ENCODE results near the gene FAM163B.

Gene FAM163B

DNA sequence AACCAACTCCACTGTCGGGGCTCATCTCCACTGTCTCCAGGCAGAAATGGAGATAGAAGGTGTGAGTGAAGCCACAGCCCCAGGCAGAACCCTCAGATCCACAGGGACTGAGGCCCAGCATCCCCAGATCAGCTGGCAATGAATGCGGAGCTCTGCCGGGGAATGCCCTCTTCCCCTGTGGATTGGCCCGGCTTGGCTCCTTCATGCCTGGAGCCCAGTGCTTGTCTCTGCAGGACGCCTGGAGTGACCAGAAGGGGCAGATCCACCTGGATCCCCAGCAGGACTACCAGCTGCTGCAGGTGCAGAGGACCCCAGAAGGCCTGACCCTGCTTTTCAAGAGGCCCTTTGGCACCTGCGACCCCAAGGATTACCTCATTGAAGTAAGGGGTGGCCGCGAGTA lies 30.4 kb upstream of the FAM163B start:
- DNase-seq (ENCODE audit: low read depth), result no peak
- H3K4me3 ChIP-seq (ENCODE audit: control insufficient read depth, low read depth, low read length), result no peak overlapping the region
- TF ChIP-seq, protein P1, sequence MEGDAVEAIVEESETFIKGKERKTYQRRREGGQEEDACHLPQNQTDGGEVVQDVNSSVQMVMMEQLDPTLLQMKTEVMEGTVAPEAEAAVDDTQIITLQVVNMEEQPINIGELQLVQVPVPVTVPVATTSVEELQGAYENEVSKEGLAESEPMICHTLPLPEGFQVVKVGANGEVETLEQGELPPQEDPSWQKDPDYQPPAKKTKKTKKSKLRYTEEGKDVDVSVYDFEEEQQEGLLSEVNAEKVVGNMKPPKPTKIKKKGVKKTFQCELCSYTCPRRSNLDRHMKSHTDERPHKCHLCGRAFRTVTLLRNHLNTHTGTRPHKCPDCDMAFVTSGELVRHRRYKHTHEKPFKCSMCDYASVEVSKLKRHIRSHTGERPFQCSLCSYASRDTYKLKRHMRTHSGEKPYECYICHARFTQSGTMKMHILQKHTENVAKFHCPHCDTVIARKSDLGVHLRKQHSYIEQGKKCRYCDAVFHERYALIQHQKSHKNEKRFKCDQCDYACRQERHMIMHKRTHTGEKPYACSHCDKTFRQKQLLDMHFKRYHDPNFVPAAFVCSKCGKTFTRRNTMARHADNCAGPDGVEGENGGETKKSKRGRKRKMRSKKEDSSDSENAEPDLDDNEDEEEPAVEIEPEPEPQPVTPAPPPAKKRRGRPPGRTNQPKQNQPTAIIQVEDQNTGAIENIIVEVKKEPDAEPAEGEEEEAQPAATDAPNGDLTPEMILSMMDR (conservative IDR thresholded peaks at IDR 0.05; ENCODE audit: control insufficient read depth, insufficient read depth, low read depth, low read length), result no peak

DNA sequence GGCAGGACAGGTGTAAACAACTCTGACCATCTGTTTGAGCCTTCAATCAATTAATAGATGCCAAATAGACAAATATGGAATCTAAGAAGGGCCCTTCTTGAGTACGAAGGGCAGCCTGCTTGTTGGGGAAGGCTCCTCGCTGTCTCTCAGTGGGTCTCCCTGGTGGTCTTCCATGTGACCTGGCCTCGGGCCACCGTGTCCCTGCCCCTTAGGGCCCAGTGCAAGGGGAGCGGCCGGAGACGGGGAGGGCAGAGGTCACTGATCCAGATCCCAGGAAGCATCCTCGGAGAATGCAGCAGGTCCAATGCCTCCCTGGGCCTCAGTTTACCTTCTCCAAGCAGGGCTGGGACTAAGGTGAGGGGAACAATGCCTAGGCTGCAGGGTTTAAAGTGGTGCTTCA lies 29.5 kb upstream of the FAM163B start:
- DNase-seq (ENCODE audit: low read depth), result no peak
- TF ChIP-seq, protein P1 (conservative IDR thresholded peaks at IDR 0.05; ENCODE audit: control insufficient read depth, insufficient read depth, low read depth, low read length), result no peak
- no peak overlapping the region for H3K4me3 ChIP-seq (ENCODE audit: control insufficient read depth, low read depth, low read length)

DNA sequence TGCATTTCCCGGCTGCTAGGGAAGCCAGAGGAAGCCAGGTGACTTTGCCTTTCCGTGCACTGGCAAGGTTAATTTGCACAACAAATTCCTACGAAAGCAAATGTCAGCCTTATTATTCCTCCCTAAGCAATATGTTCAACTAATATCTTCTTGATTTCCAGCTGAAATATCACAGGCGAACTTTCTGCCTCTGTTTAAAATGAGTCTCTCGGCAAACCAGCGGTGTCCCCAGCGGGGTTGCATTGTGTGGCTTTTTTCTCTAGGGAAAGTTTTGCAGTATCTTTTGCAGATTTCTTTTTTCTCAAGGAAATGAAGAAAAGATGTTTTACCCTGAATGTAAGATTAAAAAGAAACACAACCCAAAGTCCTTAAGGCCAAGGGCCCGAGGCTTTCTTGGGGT lies 28.9 kb upstream of the FAM163B start:
- H3K4me3 ChIP-seq (ENCODE audit: control insufficient read depth, low read depth, low read length), result no peak overlapping the region
- no peak for DNase-seq (ENCODE audit: low read depth)
- TF ChIP-seq, protein P1 (conservative IDR thresholded peaks at IDR 0.05; ENCODE audit: control insufficient read depth, insufficient read depth, low read depth, low read length), result no peak

DNA sequence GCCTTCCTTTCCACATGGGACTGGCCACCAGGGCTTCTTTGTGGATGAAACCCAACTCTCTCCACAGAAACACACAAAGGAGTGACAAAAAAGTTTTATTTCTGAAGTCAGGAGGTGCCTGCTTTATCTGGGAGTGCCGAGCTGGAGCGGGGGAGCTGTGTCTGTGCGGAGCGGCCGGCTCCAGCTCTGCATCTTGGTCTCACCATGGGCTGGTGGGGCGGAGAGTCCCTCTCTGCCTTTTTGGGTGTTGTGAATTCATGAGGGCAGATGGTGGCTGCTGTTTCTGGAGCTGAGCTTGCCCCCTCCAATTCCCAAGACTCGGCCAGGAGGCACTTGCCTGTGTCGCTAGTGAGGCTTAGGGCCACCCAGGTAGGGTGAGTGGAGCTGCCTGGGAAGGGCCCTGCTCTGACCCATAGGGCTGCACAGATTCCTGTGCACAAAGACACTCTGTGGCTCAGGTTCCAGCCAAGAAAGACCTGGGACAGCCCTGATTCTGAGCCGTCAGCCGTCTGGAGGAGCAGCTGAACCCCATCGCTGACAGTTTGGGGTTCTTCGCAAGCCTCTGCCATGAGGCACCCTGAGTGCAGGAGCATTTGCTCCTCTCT lies 28.4 kb upstream of the FAM163B start:
- TF ChIP-seq, protein P1 (conservative IDR thresholded peaks at IDR 0.05; ENCODE audit: control insufficient read depth, insufficient read depth, low read depth, low read length), result no peak
- H3K4me3 ChIP-seq (ENCODE audit: control insufficient read depth, low read depth, low read length), result no peak overlapping the region
- DNase-seq (ENCODE audit: low read depth), result no peak

DNA sequence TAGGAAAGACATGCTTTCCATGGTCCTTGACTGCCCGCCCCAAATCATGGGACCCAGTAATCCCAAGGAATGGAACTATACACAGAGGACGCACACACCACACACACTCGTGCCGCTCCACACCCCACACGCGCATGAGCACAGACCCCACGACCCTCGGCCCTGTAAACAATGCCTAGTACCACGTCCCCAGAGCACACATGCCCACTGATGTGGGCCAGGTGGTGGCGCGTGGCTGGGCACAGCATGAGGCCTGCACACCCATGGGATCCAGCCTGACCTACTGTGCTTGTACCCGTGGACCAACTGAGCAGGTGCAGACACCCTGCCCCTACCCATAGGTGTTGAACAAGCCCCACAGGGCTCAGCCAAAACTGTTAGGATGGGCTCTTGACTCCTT lies 27.7 kb upstream of the FAM163B start:
- DNase-seq (ENCODE audit: low read depth), result no peak
- TF ChIP-seq, protein P1 (conservative IDR thresholded peaks at IDR 0.05; ENCODE audit: control insufficient read depth, insufficient read depth, low read depth, low read length), result no peak
- H3K4me3 ChIP-seq (ENCODE audit: control insufficient read depth, low read depth, low read length), result no peak overlapping the region

DNA sequence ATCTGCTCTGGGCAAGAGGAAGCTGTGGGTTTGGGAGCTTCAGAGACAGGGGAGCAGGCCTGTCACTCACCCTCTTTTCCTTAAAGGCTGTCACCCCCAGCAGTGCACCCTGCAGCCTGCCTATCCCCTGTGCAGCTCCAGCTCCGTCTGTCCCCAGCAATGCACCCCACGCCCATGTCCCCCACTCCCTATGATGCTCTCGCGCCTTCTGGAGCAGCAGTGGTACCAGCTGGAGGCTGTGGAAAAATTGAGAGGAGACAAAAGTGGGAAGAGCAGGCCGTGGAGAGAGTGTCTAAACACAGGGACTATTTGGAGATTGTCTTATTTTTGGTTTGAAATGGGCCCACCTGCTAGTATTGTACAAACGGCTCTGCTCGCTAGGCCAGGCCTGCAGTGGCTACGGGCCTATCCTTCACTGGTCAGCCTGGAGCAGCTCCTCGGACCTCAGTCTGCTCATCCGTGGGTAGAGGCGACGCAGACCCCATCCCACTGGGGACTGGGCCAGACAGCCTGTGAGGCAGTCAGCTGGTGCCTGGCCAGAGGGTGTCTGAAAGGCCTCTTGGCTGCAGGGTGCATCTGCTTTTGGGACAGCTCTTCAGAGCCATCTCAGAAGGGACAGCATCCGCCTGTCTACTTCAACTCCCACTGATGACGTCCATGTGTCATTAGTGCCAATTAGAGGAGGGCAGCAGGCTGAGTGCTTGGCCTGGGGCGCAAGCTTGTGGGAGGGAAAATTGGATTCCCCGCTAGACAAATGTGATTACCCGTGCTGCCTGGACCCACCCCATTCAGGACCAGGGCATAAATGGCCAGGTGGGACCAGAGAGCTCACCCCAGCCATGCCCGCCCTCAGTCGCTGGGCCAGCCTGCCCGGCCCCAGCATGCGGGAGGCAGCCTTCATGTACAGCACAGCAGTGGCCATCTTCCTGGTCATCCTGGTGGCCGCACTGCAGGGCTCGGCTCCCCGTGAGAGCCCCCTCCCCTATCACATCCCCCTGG lies 26.6 kb upstream of the FAM163B start, which contains the start of gene DBH:
DBH (plus strand) TSS at position 831 of the 999 bp plus-strand sequence; CDS start at position 840, 9 bp downstream.
- TF ChIP-seq, protein P1 (conservative IDR thresholded peaks at IDR 0.05; ENCODE audit: control insufficient read depth, insufficient read depth, low read depth, low read length), result no peak
- no peak for DNase-seq (ENCODE audit: low read depth)
- H3K4me3 ChIP-seq (ENCODE audit: control insufficient read depth, low read depth, low read length), result no peak within 1 kb of the TSS
